ENCODE measurements around the gene KCNC3.

KCNC3 gene

GRCh38 chr19:50376166-50377050 lies 47.2 kb upstream of the KCNC3 start, which contains the start of gene NR1H2 (continued):
- TF ChIP-seq ZNF24 (tag by site-specific recombination; IDR thresholded peaks at IDR 0.05) (peak; percentile 89), ZNF26 (tag by site-specific recombination; IDR thresholded peaks at IDR 0.05) (no peak), ZSCAN4 (tag by site-specific recombination; IDR thresholded peaks at IDR 0.05) (peak; percentile 46; the same call in 1 of the 2 replicates), ZNF768 (tag by site-specific recombination; IDR thresholded peaks at IDR 0.05) (peak; percentile 98), ZNF274 (IDR thresholded peaks at IDR 0.05; ENCODE audit: low read length) (no peak), ZNF274 (tag by site-specific recombination; IDR thresholded peaks at IDR 0.05; ENCODE audit: borderline replicate concordance) (no peak), ZNF362 (tag by site-specific recombination; IDR thresholded peaks at IDR 0.05) (no peak), ZNF707 (tag by site-specific recombination; IDR thresholded peaks at IDR 0.05) (no peak)

- Histone ChIP-seq H3K4me3 (ENCODE audit: low read depth, low read length) (no peak overlapping the region), H3K27ac (ENCODE audit: extremely low read depth, low read depth, low read length) (no peak overlapping the region), H3K36me3 (ENCODE audit: control insufficient read depth in 2 of 2, insufficient read depth in 1 of 2, low read length in 2 of 2) (no peaks in the 10 kb centered on the region), H3K9me3 (ENCODE audit: control insufficient read depth, insufficient read depth, low read depth, low read length) (no peaks in the 10 kb centered on the region), H3K4me1 (ENCODE audit: control insufficient read depth, insufficient read depth, low read length) (no peaks in the 10 kb centered on the region)
- POLR2A ChIA-PET: no interaction called here
- no peak for TF ChIP-seq ZNF350 (tag by site-specific recombination; IDR thresholded peaks at IDR 0.05)
- CTCF ChIA-PET: interaction anchor here (6.5 kb wide), 1 partner anchor 90 kb away, joined by 99 read pairs; no protein-coding TSS in a partner anchor
These were observed 42.8 kb upstream of the KCNC3 start for GRCh38 chr19:50371914-50372475.

GRCh38 chr19:50368649-50369570 lies 39.7 kb upstream of the KCNC3 start:
- peak overlapping the region; percentile 41 for H3K4me3 ChIP-seq (ENCODE audit: low read depth, low read length)
- CTCF ChIA-PET: interaction anchor here (0.6 to 6.5 kb wide), 37 partner anchors 8 to 553 kb away, joined by 3 to 99 read pairs (median 4); partner anchors contain the start of gene JOSD2
- no peaks in the 10 kb centered on the region for H3K36me3 ChIP-seq (ENCODE audit: control insufficient read depth in 2 of 2, insufficient read depth in 1 of 2, low read length in 2 of 2)
- no peaks in the 10 kb centered on the region for H3K9me3 ChIP-seq (ENCODE audit: control insufficient read depth, insufficient read depth, low read depth, low read length)
- H3K4me1 ChIP-seq (ENCODE audit: control insufficient read depth, insufficient read depth, low read length): no peaks in the 10 kb centered on the region
- peak overlapping the region; percentile 48 for H3K27ac ChIP-seq (ENCODE audit: extremely low read depth, low read depth, low read length)
- POLR2A ChIA-PET: interaction anchor here (0.5 to 1.8 kb wide), 10 partner anchors 12 to 356 kb away, joined by 3 to 6 read pairs (median 4); partner anchors contain the start of genes JOSD2 and POLD1
- TF ChIP-seq ZBTB20 (tag by site-specific recombination; IDR thresholded peaks at IDR 0.05) (peak; percentile 41; the same call in 1 of the 2 replicates), ZNF362 (tag by site-specific recombination; IDR thresholded peaks at IDR 0.05) (peak; percentile 98), PRDM4 (tag by site-specific recombination; IDR thresholded peaks at IDR 0.05) (0 out of 2 replicates have a peak, but pooled peaks have one; percentile 12), GLIS2 (tag by site-specific recombination; IDR thresholded peaks at IDR 0.05) (no peak), MZF1 (tag by site-specific recombination; IDR thresholded peaks at IDR 0.05; ENCODE audit: borderline replicate concordance) (peak; percentile 37; the same call in 1 of the 2 replicates), ZNF777 (tag by site-specific recombination; IDR thresholded peaks at IDR 0.05; ENCODE audit: borderline replicate concordance) (no peak), IKZF3 (tag by site-specific recombination; IDR thresholded peaks at IDR 0.05) (peak; percentile 97), ZBTB17 (tag by site-specific recombination; IDR thresholded peaks at IDR 0.05) (peak; percentile 93), KLF17 (tag by site-specific recombination; IDR thresholded peaks at IDR 0.05) (0 out of 2 replicates have a peak, but pooled peaks have one; percentile 15)

Measured in HEK293 (cell line).